Stimulated activated CD4-positive, alpha-beta T cell treated with anti-CD3 and anti-CD28 coated beads, Interleukin-15, amount 100 ng/mL, for 48 hours (primary cell): Measurements from ENCODE around the gene IER5L.
"Not testable (repeated sequence)": the region's sequence is repeated elsewhere in the genome, so short reads cannot be mapped to it uniquely, and the experiment has no call there.

Experiments
- DNase-seq, 2 donors: peaks; one replicate each; pipeline ENCODE4 v3.0.0-alpha.2; 2020; ENCODE audit warnings: low read depth in 2 of 2

The IER5L gene

DNA sequence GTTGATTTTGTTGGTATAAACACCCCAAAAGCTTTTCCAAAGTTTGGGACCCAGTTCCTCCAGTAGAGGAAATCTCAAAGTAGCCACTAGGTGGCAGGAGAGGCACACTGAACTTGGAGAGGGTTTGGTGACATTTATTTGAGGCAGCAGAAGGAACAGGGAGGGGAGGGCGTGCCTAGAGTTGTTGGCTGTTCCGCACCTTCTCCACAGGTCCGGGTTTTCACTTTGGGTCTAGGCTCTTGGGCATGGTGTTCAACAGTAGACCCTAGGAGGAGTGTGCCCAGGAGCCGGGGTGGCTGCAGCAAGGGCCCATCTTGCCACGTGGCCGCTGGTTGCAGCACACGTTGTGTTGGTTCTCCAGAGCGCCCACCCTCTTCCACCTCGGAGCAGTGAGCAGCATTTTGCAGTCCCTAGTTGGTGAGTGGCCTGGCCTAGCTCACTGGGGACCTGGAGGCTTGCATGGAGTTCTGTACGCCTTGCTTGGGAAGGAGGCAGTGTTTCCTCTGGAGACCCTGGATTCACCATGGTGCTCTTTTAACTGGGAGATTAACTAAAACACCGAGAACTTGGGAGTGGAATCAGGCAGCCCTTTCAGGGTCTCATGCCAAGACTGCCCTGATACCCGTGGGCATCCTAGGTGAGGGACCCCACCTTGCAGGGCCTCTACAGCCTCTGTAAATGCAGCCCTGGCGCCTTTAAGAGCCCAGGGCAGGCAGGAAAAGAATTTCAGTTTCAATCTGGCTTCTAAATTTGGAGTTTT is 38.6 kb downstream of the IER5L start:
- peak; percentile 56 to 65 for DNase-seq

DNA sequence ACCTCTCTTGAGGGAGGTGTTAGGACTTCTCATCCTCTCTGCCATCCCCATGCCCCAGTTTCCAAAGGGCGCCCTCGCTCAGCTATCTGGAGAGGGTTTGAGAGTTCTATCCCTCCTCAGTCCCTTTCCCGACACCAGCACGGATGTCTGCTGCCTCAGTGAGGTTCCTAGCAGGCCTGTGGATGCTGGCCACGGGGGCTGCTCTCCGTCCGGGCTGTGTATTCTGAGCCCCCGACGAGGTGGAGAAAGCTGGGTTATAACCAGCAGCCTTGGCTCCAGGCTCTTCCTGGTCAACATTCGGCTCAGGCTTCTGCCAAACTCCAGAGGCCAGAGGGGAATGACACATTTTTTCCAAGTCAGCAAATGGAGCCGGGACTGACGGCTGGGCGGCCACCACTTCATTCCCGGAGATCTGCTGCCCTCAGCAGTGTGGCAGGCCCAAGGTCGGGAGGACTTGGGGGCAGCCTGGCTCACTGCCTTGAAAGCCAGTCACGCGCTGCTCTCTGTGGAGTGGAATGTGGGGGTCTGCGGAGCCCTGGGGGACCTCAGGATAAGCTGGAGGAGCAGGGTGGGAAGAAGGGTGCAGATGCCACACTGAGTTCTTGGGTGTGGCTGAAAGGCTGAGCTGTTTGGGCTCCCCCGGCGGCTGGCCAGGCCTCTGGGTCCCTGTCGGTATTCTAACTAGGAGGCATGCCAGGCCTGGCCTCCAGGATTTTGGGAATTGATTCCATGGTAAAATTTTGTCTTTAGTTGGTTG is 39.4 kb downstream of the IER5L start:
- DNase-seq = no peak

DNA sequence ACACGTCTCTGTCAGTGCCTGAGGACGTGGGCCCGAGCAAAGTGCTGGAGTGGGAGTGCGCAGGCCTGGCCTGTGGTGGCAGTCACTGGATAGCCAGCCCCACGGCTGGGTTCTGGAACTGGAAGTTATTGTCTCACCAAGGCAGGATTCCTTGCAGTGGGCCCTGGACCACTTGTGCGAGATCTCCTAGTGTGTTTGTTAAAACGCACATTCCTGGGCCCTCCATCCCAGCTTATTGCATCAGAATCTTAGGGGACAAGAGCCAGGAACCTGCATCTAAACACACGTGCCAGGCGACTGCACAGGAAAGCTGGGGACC is 40.0 kb downstream of the IER5L start:
- no peak for DNase-seq

DNA sequence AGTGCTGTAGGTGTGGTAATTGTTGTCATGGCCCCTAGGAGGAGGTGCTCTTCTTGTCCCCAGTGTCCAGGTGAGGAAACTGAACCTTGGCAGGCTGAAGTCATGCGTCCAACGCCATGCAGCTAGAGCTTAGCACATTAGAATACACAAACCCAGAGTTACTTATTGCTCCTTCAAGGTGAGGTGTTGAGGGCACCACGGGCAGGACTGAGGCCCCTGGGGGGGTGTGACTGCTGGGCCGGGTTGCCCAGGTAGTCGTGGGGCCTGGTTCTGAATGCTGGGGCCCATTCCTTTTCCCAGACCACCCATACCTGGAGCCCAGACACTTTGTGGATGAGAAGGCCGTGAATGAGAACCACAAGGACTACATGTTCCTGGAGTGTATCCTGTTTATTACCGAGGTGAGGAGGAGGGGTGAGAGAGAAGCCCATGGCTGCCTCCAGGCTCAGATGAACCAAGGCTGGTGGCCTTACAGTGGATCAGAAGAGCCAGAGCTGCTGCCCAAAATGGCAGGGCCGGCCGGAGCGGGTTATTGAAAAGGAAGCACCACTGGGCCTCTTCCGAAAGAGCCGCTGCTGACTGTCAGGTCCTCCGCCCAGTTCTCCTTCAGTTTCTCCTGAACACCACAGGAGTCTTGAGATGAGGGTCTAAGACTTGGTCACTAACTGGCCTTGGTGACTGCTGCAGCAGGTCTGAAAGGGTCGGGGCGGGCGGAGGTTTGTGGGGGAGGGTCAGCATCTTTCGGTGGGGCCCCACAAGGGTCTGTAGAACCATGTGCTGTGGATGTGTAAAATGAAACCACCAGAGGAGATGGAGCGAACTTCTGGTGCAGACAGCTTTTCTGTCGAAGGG is 40.5 kb downstream of the IER5L start:
- no peak for DNase-seq

DNA sequence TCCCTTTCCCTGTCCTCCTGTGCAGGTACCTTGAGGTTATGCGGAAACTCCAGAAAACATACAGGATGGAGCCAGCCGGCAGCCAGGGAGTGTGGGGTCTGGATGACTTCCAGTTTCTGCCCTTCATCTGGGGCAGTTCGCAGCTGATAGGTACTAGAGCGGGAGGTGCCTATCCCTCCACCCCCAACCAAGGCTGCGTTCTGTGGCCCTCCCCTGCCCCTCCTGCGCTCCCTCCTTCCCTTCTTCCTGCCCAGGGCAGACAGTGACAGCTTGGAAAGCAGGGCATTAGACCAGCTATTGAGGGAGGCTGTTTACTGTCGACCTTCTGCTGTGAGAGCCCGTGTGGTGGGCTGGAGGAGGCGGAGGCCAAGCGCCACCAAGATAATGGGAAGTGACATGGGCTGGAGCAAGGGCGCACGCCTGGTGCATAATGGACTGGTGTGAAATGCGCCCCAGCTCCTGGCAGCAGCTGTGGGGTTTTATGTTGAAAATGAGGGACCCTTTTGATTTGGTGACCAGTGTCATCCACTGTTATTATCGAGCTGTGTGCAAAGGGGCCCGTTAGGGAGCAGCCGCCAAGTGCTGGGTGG is 41.5 kb downstream of the IER5L start:
- DNase-seq = no peak

- no peak for DNase-seq
These were observed 42.6 kb downstream of the IER5L start for GRCh38 chr9:129135476-129135875.

- DNase-seq = no peak
These were observed 45.0 kb downstream of the IER5L start for GRCh38 chr9:129133082-129133481.

GRCh38 chr9:129131300-129132145 is 46.5 kb downstream of the IER5L start:
- DNase-seq = peak; percentile 75 to 77

- no peak for DNase-seq
These were observed 47.3 kb downstream of the IER5L start for GRCh38 chr9:129130791-129131190.

DNA sequence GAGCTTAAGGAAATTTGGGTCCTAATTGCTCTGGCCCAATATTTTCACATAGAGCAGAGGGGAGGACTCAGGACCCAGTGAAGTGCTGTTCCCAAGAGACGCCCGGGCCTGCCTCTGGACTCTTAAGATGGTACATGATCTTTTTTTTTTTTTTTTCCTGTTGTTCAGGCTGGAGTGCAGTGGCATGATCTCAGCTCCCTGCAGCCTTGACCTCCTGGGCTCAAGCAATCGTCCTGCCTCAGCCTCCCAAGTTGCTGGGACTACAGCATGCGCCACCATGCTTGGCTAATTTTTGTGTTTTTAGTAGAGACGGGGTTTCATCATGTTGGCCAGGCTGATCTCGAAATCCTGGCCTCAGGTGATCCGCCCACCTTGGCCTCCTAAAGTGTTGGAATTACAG is 47.8 kb downstream of the IER5L start:
- DNase-seq = not testable (repeated sequence)

DNA sequence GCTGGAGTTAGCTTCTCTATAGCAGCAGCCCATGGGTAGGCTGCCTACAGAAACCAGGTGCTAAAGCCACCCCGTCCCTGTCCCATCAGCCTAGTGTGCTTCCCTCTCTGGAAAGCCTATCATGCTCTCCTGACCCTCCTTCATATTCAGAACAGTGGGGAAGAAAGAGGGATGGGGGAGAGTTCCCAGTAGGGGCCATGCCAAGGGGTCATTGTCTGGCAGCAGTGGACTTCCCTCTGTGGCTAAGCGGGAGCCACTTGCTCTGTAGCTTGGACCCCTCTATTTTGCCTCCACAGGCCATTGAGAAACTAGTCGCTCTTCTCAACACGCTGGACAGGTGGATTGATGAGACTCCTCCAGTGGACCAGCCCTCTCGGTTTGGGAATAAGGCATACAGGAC is 49.4 kb downstream of the IER5L start:
- DNase-seq = no peak

DNA sequence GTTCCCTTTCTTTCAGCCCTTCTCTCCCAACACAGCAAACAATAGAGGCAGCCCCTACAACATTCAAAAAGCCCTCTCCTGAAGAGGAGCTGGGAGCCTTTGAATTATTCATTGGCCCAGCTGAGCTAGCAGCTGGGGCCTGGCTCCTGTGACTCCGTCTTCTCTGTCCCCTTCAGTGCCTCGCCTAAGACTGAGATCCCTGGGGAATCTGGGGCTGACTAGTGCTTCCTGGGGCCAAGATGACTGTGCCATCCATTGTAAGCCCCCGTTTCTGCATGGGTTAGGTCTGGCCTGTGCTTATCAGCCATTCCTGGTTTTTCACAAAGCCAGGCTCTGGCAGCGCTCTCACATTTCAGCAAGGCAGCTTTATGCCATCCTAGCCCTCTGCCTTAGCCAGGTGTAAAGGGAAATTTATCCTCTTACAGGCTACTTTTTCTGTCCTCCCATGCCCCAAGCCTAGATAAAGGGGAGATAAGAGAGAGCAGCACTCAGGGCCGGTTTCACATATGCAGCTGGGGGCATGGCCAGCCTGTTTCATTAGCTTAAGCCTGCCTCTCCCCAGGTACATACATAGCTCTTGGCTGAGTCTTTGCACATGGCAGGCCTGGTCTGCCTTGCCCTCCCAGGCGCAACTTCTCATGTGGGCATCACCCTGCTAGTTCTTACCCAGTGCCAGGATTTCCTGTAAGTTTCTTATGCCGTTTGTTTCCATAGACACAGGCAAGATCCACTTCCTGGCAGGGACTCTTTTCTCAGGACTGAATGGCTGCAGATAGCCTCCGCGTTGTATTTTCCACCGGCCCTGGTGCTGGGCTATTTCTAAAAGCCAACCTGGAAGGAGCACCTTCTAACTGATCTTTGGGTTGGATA is 51.1 kb downstream of the IER5L start:
- no peak for DNase-seq
